GM20431 (cell line): ENCODE results near the gene CASP6.

ENCODE experiments used
- in situ Hi-C: fragments of 300-500 bp; cut with MseI, MboI; formaldehyde crosslinking; loops from one replicate; pipeline ENCODE4 v1.15.0; 2020; ENCODE audit warnings: low sequenced_read_pairs; ENCODE audit not compliant: unreplicated experiment

Gene CASP6

GRCh38 chr4:109702950-109703663, at the start of gene CASP6:
Gene CASP6, minus strand, starts transcription at chr4:109703445. Its CDS starts 50 bp downstream, at chr4:109703395.
- in situ Hi-C loops, result no loop called here

GRCh38 chr4:109752525-109752924, 49.3 kb upstream of the CASP6 start:
- in situ Hi-C loops, result no loop called here

GRCh38 chr4:109751852-109752251, 48.6 kb upstream of the CASP6 start:
- in situ Hi-C loops, result no loop called here

GRCh38 chr4:109750652-109751244, 47.5 kb upstream of the CASP6 start:
- in situ Hi-C loops, result no loop called here

- in situ Hi-C loops, result no loop called here
These were observed 46.3 kb upstream of the CASP6 start for GRCh38 chr4:109749388-109750082.

- in situ Hi-C loops, result no loop called here
These were observed 44.9 kb upstream of the CASP6 start for GRCh38 chr4:109748114-109748513.

GRCh38 chr4:109746728-109747127, 43.5 kb upstream of the CASP6 start:
- in situ Hi-C loops, result no loop called here

GRCh38 chr4:109745830-109746229, 42.6 kb upstream of the CASP6 start:
- in situ Hi-C loops, result no loop called here

GRCh38 chr4:109739547-109739946, 36.3 kb upstream of the CASP6 start:
- in situ Hi-C loops, result no loop called here

GRCh38 chr4:109738104-109738872, 35.0 kb upstream of the CASP6 start:
- in situ Hi-C loops, result no loop called here

- in situ Hi-C loops, result no loop called here
These were observed 32.5 kb upstream of the CASP6 start for GRCh38 chr4:109735566-109736365.

GRCh38 chr4:109733728-109734127, 30.5 kb upstream of the CASP6 start:
- in situ Hi-C loops, result no loop called here

- in situ Hi-C loops, result no loop called here
These were observed 27.6 kb upstream of the CASP6 start for GRCh38 chr4:109730619-109731545.

GRCh38 chr4:109729718-109730618, 26.7 kb upstream of the CASP6 start, which contains the start of gene PLA2G12A:
Gene PLA2G12A, minus strand, starts transcription at chr4:109730070. Its CDS starts 261 bp downstream, at chr4:109729809.
- in situ Hi-C loops, result no loop called here

GRCh38 chr4:109729117-109729717, 26.0 kb upstream of the CASP6 start:
- in situ Hi-C loops, result no loop called here

GRCh38 chr4:109728385-109728784, 25.1 kb upstream of the CASP6 start:
- in situ Hi-C loops, result no loop called here

GRCh38 chr4:109723110-109723509, 19.9 kb upstream of the CASP6 start:
- in situ Hi-C loops, result no loop called here
